Mesodermal cell (in vitro differentiated cells): ENCODE measurements around the gene REV1.

Source experiments
- H3K27ac ChIP-seq: 2 replicates; pipeline ENCODE4 v1.7.0; 2013; ENCODE audit warnings: mild to moderate bottlenecking, low read depth, low read length, moderate library complexity; ENCODE audit not compliant: severe bottlenecking
- H3K36me3 ChIP-seq: 2 replicates; pipeline ENCODE4 v1.7.1; 2013; ENCODE audit warnings: mild to moderate bottlenecking, low read length, moderate library complexity; ENCODE audit not compliant: control insufficient read depth, insufficient read depth
- H3K4me1 ChIP-seq: one replicate; pipeline ENCODE4 v1.7.1; 2013; ENCODE audit warnings: mild to moderate bottlenecking, low read length; ENCODE audit not compliant: insufficient read depth, control insufficient read depth, poor library complexity, severe bottlenecking
- H3K4me3 ChIP-seq: 2 replicates; pipeline ENCODE4 v1.7.0; 2013; ENCODE audit warnings: low read length, control low read depth, mild to moderate bottlenecking; ENCODE audit not compliant: insufficient read depth, poor library complexity, severe bottlenecking; ENCODE audit errors: extremely low read depth
- H3K9me3 ChIP-seq: 2 replicates; pipeline ENCODE4 v1.7.1; 2013; ENCODE audit warnings: mild to moderate bottlenecking, low read length, moderate library complexity; ENCODE audit not compliant: control insufficient read depth
- WGBS, 2 experiments: methylation state at CpG; one replicate each; pipeline ENCODE4 v1.1.5; 2013; ENCODE audit warnings: missing lambda C conversion rate in 2 of 2; ENCODE audit not compliant: insufficient coverage in 2 of 2; 5-methylcytosine and 5-hydroxymethylcytosine counted together

Gene REV1

DNA sequence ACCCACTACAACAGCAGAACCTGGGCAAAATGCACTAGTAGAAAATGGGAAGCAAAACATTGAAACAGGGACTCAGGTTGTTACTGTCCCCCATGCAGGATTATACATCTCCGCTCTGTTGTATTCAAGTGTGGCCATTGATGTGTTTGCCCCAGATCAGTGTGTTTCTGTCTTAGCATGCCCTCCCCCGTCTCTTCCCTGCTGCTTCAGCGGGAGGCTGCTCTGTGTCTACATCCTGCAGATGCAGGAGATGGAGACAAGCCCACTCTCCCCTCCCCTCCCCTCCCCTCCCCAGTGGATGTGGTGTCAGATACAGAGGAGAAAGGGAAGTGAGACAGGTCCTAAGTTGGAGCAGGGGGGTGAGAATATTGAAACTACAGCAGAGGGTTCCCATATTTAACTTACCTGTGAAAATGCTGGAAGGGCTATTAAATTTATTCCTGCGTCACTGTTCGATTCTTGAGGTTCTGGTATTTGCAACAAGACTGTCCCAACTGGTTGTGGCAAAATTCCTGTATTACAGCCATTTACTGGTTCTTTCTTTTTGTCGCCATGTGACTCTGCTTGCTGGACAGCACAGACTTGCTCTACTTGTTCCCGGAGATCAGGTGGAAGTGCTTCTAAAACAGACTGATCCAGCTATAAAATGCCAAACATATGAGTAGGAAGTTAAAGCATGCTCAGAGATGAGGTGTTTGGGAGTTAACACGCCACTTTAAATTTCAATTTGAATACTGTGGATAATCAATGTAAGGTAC, 85.6 kb downstream of the REV1 start:
- H3K4me1 ChIP-seq = peaks cover 14% of the 10 kb centered on the region
- peaks cover 94% of the 10 kb centered on the region for H3K36me3 ChIP-seq
- no peaks in the 10 kb centered on the region for H3K9me3 ChIP-seq
- WGBS, 2 experiments = 88 to 97% methylated on average over 4 to 5 of the region's 8 CpGs
- H3K27ac ChIP-seq = no peak overlapping the region
- H3K4me3 ChIP-seq = no peak overlapping the region

DNA sequence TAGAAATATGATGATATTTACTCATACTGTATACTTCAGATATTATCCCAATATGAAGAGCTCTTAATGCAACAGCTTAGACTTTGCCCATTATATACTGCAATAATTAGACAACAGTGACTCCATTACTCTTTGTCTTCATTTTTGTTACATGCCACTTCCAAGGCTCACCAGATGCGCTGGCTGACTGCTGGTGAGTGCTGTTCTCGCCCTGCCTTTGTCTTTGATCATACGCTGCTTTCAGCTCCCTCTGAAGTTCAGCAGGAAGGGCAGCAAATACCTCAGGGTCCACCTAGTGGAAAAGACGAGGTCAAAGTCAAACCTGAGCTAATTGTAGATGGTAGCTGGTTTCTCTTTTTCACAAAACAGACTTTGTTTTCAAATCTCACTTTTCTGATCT, 86.3 kb downstream of the REV1 start:
- Histone ChIP-seq H3K9me3 (no peaks in the 10 kb centered on the region), H3K36me3 (peaks cover 95% of the 10 kb centered on the region), H3K4me3 (no peak overlapping the region), H3K4me1 (peaks cover 14% of the 10 kb centered on the region), H3K27ac (peak overlapping the region; percentile 10)
- WGBS, 2 experiments = 80 to 82% methylated on average over 2 to 4 of the region's 4 CpGs

DNA sequence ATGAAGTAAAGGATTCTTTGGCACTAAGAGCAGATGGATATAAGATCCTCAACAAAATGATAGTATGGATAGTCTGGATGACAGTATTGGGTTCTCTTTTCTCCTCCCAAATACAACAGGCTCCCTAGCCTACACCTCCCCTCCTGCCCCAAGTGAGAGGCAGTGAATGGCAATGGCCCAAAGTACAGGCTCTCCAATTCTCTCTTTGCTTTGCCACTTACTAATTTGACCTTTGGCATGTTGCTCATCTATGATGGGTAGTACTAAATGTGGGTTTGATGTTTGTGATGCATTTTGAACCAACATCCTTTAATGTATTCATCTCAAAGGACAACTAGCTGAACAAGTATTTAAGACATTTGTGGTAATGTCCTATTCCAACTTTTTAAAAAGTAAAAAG, 86.7 kb downstream of the REV1 start:
- Histone ChIP-seq H3K4me3 (no peak overlapping the region), H3K27ac (no peak overlapping the region), H3K4me1 (peaks cover 14% of the 10 kb centered on the region), H3K9me3 (no peaks in the 10 kb centered on the region), H3K36me3 (peaks cover 96% of the 10 kb centered on the region)

DNA sequence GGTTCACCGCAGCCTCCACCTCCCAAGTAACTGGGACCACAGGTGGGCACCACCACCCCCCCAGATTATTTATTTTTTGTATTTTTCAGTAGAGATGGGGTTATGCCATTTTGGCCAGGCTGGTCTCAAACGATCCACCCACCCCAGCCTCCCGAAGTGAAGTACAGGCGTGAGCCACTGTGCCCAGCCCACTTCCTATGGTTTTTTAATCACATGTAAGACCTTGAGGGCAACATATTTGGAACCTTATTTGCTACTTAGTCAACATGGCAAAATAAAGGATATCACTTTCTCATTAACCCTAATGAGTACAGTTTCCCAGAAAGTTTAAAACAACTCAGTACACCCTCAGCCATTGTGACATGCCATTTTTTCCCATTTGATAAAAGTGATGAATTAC, 88.0 kb downstream of the REV1 start:
- Histone ChIP-seq H3K27ac (no peak overlapping the region), H3K36me3 (peaks cover 98% of the 10 kb centered on the region), H3K9me3 (no peaks in the 10 kb centered on the region), H3K4me1 (peaks cover 14% of the 10 kb centered on the region), H3K4me3 (no peak overlapping the region)
- 80 to 100% methylated on average over 3 of the region's 4 CpGs for WGBS, 2 experiments

DNA sequence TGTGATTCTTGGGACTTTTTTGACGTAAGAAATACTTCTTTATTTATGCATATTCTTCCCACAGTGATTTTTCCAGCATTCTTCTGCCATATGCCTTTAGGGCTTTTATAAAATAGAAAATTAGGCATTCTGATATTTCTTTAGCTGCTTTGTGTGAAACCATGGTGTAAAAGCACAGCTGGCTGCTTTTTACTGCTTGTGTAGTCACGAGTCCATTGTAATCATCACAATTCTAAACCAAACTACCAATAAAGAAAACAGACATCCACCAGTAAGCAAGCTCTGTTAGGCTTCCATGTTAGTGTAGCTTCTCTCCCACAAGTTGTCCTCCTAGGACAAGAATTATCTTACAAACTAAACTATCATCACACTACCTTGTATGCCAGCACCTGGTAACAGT, 90.0 kb downstream of the REV1 start:
- Histone ChIP-seq H3K9me3 (no peaks in the 10 kb centered on the region), H3K4me1 (peaks cover 14% of the 10 kb centered on the region), H3K27ac (no peak overlapping the region), H3K4me3 (no peak overlapping the region), H3K36me3 (peaks cover 99% of the 10 kb centered on the region)
- 88% methylated on average over 1 of the region's 2 CpGs; no CpG with 5 or more reads in 1 of the 2 experiments for WGBS, 2 experiments

DNA sequence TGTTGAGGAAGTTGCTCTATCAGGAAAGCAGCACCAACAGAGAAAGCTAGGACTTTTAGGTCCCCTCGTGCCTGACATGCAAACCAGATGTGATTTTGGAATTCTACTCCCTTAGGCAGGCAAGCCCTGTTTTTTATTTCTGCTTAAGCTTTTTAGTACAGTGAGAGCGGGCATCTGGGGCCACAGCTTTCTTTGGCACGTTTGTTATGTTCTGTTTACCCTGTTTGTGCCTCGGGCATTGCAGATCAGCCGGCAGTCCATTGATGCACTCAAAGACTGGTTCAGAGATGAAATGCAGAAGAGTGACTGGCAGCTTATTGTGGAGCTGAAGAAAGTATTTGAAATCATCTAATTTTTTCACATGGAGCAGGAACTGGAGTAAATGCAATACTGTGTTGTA, 90.8 kb downstream of the REV1 start:
- H3K4me3 ChIP-seq = no peak overlapping the region
- 84 to 88% methylated on average over 5 of the region's 5 CpGs for WGBS, 2 experiments
- H3K36me3 ChIP-seq = peaks cover 100% of the 10 kb centered on the region
- H3K4me1 ChIP-seq = peaks cover 8% of the 10 kb centered on the region
- H3K27ac ChIP-seq = no peak overlapping the region
- no peaks in the 10 kb centered on the region for H3K9me3 ChIP-seq

DNA sequence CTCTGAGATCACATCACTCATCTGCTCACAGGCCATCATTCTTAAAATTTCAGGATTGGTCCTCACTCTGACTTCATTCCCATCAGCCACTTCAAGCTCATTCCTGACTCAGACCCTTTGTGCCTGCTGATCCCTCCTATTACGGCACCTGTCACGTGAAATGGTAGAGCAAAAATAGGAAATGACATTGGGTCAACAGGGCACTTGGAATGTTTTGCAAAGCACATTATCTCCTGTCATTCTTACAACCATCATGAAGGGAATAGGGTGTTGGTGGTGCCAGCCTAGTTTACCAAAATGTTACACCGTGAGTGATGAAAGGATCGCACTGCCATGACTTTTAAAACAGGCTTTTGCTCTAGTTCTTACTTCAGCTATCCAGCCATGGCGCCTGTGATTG, 91.5 kb downstream of the REV1 start:
- 83 to 100% methylated on average over 2 to 4 of the region's 5 CpGs for WGBS, 2 experiments
- Histone ChIP-seq H3K4me3 (no peak overlapping the region), H3K9me3 (no peaks in the 10 kb centered on the region), H3K36me3 (peaks cover 100% of the 10 kb centered on the region), H3K4me1 (peaks cover 3% of the 10 kb centered on the region), H3K27ac (no peak overlapping the region)

DNA sequence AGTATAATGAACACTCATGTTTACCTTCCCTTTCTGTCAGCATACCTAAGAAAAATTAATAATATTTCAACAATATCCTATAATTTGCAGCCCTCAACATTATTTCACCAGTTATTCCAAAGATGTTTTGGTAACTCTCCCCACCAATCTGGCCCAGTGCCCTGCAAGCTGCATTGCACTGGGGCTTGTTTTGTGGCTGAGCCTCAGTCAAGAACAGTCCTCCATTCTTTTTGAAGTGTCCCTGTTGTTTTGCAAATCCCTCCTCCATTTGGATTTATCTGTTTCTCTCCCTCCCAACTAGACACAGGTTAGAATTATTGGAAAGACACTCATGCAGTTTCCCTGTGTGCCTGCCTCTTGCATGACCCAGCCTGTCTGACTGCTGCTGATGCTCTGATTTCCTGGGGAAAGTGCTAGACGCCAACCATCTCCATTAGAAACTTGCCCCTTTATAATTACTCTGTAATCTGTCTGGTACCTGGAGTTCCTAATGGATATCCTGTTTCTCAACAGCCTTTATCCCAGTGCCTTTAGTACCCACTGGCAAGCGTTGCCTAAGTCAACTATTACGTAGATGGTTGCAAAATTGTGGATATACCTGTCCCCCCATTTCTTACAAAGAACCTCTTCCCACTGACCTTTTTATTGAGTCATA, 92.4 kb downstream of the REV1 start:
- H3K36me3 ChIP-seq = peaks cover 100% of the 10 kb centered on the region
- no peaks in the 10 kb centered on the region for H3K4me1 ChIP-seq
- no peaks in the 10 kb centered on the region for H3K9me3 ChIP-seq
- no peak overlapping the region for H3K27ac ChIP-seq
- no peak overlapping the region for H3K4me3 ChIP-seq
- 82 to 95% methylated on average over 1 to 3 of the region's 3 CpGs for WGBS, 2 experiments

DNA sequence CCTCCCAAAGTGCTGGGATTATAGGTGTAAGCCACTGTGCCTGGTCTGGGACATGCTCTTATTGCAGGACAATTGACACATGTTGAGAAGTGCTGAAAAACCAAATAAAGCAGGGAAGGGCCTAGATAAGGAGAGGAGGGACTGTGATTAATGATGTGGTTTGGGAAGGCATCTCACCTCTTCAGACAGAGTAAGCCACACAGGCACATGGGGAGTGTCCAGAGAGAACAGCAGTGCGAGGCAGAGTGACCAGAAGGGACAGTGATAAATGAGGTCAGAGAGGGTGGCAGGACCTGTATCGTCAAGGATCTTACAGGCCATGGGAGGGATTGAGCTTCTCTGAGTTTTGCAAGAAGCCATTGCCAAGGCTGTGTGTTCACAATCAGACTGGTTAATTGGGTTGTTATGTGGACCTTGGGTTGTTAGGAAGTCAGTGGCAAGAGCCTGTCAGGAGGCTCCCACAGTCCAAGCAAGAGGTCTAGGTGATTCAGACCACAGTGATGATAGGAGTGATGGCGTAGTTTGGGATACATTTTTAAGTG, 94.2 kb downstream of the REV1 start:
- H3K4me3 ChIP-seq = no peak overlapping the region
- H3K27ac ChIP-seq = no peak overlapping the region
- 93 to 96% methylated on average over 2 to 3 of the region's 3 CpGs for WGBS, 2 experiments
- no peaks in the 10 kb centered on the region for H3K4me1 ChIP-seq
- H3K9me3 ChIP-seq = no peaks in the 10 kb centered on the region
- peaks cover 100% of the 10 kb centered on the region for H3K36me3 ChIP-seq

DNA sequence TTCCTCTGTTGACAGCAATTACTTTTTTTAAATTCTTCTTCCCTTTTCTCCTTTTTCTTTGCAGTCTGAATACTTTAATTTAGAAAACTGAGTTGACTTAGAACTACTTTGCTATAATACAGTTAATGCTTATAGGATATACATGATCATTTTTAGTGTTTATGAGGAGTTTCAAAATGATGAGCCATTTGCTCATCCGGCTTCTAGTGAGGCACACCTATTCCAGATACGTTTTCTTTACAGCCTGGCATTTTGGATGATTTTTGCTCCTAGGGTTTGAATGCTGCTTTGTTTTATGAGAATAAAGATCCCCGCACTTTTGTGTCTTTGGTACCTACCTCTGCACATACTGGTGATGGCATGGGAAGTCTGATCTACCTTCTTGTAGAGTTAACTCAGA, 99.9 kb downstream of the REV1 start:
- Histone ChIP-seq H3K4me3 (no peak overlapping the region), H3K36me3 (peaks cover 62% of the 10 kb centered on the region), H3K9me3 (no peaks in the 10 kb centered on the region), H3K27ac (no peak overlapping the region), H3K4me1 (no peaks in the 10 kb centered on the region)
- WGBS, 2 experiments = 92 to 100% methylated on average over 2 of the region's 3 CpGs

DNA sequence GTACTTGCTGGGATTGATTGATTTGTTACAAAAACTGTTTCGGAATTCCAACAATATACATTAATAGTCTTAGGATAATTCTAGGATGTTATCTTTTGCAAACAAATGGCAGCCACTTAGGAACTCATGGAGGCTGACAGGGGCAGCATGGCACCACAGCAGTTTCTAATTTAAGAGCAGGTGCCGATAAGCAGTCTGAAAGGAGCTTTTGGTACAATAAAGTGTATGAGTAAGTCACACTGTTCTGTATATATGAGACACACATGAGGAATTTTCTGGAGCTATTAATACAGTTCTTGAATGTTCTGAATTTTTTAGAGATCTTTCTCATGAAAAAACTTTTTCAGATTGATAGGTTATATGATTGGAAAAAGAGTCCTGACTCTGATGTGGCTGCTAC, 100.4 kb downstream of the REV1 start:
- H3K4me1 ChIP-seq = no peaks in the 10 kb centered on the region
- no peaks in the 10 kb centered on the region for H3K9me3 ChIP-seq
- H3K4me3 ChIP-seq = no peak overlapping the region
- no peak overlapping the region for H3K27ac ChIP-seq
- H3K36me3 ChIP-seq = peaks cover 62% of the 10 kb centered on the region
- 89 to 100% methylated on average over 1 of the region's 2 CpGs for WGBS, 2 experiments
